ENCODE results near the gene TNFRSF6B.

DNA sequence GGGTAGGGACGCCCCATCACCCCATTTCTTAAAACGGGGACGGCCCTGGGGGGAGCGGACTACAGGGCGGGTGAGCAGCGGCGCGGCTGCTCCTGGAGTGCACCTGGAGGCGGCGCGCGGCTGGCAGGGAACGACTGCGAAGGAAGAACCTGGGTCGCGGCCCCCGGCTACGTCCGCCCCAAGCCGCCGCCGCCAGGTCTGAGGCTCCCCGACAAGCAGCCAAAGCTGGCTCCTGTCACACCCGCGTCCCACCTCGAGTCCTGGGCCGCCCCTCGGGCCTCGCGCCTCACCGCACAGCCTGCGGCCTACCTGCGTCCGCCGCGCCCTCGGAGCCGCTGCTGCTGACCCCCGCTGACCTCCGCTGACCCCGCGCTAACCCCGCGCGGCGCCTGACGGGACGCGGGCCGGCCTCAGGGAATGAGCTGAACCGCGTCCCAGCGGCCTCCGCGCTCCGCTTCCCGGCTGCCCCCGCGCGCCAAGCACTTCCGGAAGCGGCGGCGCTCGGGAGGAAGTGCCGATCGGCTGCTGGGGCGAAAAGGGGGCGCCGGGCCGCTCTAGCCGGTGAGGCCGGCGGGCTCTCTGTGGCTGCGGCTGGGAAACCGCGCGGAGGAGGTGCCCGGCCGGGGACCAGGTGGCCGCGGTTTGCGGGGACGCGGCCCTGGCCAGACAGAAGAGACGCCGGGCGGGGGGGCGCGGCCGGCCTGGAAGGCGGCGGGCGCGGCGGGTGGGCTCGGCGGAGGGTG, 11.3 kb downstream of the TNFRSF6B start, which contains the start of the genes ARFRP1 and ZGPAT:
- TF ChIP-seq, protein P1, sequence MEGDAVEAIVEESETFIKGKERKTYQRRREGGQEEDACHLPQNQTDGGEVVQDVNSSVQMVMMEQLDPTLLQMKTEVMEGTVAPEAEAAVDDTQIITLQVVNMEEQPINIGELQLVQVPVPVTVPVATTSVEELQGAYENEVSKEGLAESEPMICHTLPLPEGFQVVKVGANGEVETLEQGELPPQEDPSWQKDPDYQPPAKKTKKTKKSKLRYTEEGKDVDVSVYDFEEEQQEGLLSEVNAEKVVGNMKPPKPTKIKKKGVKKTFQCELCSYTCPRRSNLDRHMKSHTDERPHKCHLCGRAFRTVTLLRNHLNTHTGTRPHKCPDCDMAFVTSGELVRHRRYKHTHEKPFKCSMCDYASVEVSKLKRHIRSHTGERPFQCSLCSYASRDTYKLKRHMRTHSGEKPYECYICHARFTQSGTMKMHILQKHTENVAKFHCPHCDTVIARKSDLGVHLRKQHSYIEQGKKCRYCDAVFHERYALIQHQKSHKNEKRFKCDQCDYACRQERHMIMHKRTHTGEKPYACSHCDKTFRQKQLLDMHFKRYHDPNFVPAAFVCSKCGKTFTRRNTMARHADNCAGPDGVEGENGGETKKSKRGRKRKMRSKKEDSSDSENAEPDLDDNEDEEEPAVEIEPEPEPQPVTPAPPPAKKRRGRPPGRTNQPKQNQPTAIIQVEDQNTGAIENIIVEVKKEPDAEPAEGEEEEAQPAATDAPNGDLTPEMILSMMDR (conservative IDR thresholded peaks at IDR 0.05 in 1 of 2, IDR thresholded peaks at IDR 0.05 in 1 of 2; ENCODE audit: low read depth in 1 of 2, low read length in 2 of 2): no peak
- no peak for TF ChIP-seq EZH2 (IDR thresholded peaks at IDR 0.05; ENCODE audit: low read length, missing control alignments)

Data from fibroblast of lung (primary cell).